Mesenchymal stem cell (in vitro differentiated cells and primary cell): ENCODE results near the gene SYNGR3. TPM values are rescaled to one million over a fixed set of nuclear protein-coding genes. Genes with fewer than 3 reads are reported as not detected.

Experiments used
- DNase-seq: peaks from one replicate; pipeline ENCODE4 v3.0.0-alpha.2; 2013
- H2AFZ ChIP-seq: one replicate; pipeline ENCODE4 v1.6.1; 2013; ENCODE audit warnings: low read depth, mild to moderate bottlenecking, control low read depth, inconsistent platforms, low read length, moderate library complexity
- H2AK5ac ChIP-seq: 2 replicates; pipeline ENCODE4 v1.6.1; 2013; ENCODE audit warnings: low read length, moderate library complexity, mild to moderate bottlenecking, inconsistent platforms; ENCODE audit not compliant: severe bottlenecking
- H2BK120ac ChIP-seq: one replicate; pipeline ENCODE4 v1.6.1; 2013; ENCODE audit warnings: low read depth, mild to moderate bottlenecking, inconsistent platforms, low read length, moderate library complexity
- H2BK12ac ChIP-seq, 2 experiments: one replicate each; pipeline ENCODE4 v1.6.1; 2013; ENCODE audit warnings: inconsistent platforms in 2 of 2, low read length in 2 of 2, mild to moderate bottlenecking in 2 of 2, moderate library complexity in 2 of 2, control low read depth in 1 of 2
- H2BK15ac ChIP-seq: one replicate; pipeline ENCODE4 v1.6.1; 2013; ENCODE audit warnings: mild to moderate bottlenecking, low read depth, inconsistent platforms; ENCODE audit not compliant: poor library complexity, severe bottlenecking
- H2BK5ac ChIP-seq: 2 replicates; pipeline ENCODE4 v1.6.1; 2013; ENCODE audit warnings: low read depth, mild to moderate bottlenecking, low read length, control low read depth, inconsistent platforms; ENCODE audit not compliant: poor library complexity, severe bottlenecking
- H3K14ac ChIP-seq, 2 experiments: one replicate each; pipeline ENCODE4 v1.6.1; 2013; ENCODE audit warnings: inconsistent platforms in 2 of 2, low read length in 2 of 2, control low read depth in 1 of 2, mild to moderate bottlenecking in 1 of 2, moderate library complexity in 1 of 2
- H3K18ac ChIP-seq, 2 experiments: one replicate each; pipeline ENCODE4 v1.6.1; 2013; ENCODE audit warnings: inconsistent platforms in 2 of 2, low read length in 2 of 2, control low read depth in 1 of 2, low read depth in 1 of 2, mild to moderate bottlenecking in 1 of 2
- H3K23ac ChIP-seq, 2 experiments: one replicate each; pipeline ENCODE4 v1.6.1; 2013; ENCODE audit warnings: inconsistent platforms in 2 of 2, low read length in 2 of 2, mild to moderate bottlenecking in 2 of 2, moderate library complexity in 2 of 2, control low read depth in 1 of 2
- H3K27ac ChIP-seq: 2 replicates; pipeline ENCODE4 v1.5.1; 2013; ENCODE audit warnings: mild to moderate bottlenecking, moderate library complexity, low read length, control low read depth, inconsistent platforms; ENCODE audit not compliant: poor library complexity, severe bottlenecking
- H3K27me3 ChIP-seq, 2 experiments: 2 replicates each; pipeline versions ENCODE4 v1.6.1 to v1.7.0; 2013; ENCODE audit warnings: low read length in 2 of 2, mild to moderate bottlenecking in 2 of 2, moderate library complexity in 2 of 2, control low read depth in 1 of 2, inconsistent platforms in 1 of 2; ENCODE audit not compliant: control insufficient read depth in 1 of 2, insufficient read depth in 1 of 2
- H3K36me3 ChIP-seq, 2 experiments: 2 replicates each; pipeline versions ENCODE4 v1.6.1 to v1.7.0; 2013; ENCODE audit warnings: low read length in 2 of 2, control low read depth in 1 of 2, inconsistent platforms in 1 of 2, low read depth in 1 of 2, mild to moderate bottlenecking in 1 of 2; ENCODE audit not compliant: insufficient read depth in 2 of 2, control insufficient read depth in 1 of 2
- H3K4ac ChIP-seq, 2 experiments: one replicate each; pipeline ENCODE4 v1.6.1; 2013; ENCODE audit warnings: inconsistent platforms in 2 of 2, low read length in 2 of 2, mild to moderate bottlenecking in 2 of 2, moderate library complexity in 2 of 2, control low read depth in 1 of 2, low read depth in 1 of 2
- H3K4me1 ChIP-seq: 2 replicates; pipeline ENCODE4 v1.6.1; 2013; ENCODE audit warnings: low read depth, low read length, control low read depth; ENCODE audit not compliant: control insufficient read depth, insufficient read depth
- H3K4me2 ChIP-seq: 2 replicates; pipeline ENCODE4 v1.6.1; 2013; ENCODE audit warnings: low read length, mild to moderate bottlenecking, inconsistent platforms; ENCODE audit not compliant: poor library complexity, severe bottlenecking
- H3K4me3 ChIP-seq, 2 experiments: 2 replicates each; pipeline versions ENCODE4 v1.5.1 to v1.7.0; 2013; ENCODE audit warnings: low read length in 2 of 2, mild to moderate bottlenecking in 2 of 2, control low read depth in 1 of 2, low read depth in 1 of 2; ENCODE audit not compliant: insufficient read depth in 1 of 2
- H3K79me1 ChIP-seq: replicated peaks from 2 replicates; pipeline ENCODE4 v1.6.1; 2013; ENCODE audit warnings: mild to moderate bottlenecking, control low read depth, low read length, inconsistent platforms; ENCODE audit not compliant: poor library complexity, severe bottlenecking
- H3K9ac ChIP-seq: 2 replicates; pipeline ENCODE4 v1.7.0; 2013; ENCODE audit warnings: mild to moderate bottlenecking, low read length, moderate library complexity
- H3K9me3 ChIP-seq: 2 replicates; pipeline ENCODE4 v1.7.0; 2013; ENCODE audit warnings: mild to moderate bottlenecking, low read length; ENCODE audit not compliant: control insufficient read depth
- H4K8ac ChIP-seq: one replicate; pipeline ENCODE4 v1.6.1; 2013; ENCODE audit warnings: inconsistent platforms, mild to moderate bottlenecking, low read length, moderate library complexity
- H4K91ac ChIP-seq: one replicate; pipeline ENCODE4 v1.6.1; 2013; ENCODE audit warnings: mild to moderate bottlenecking, low read length, inconsistent platforms
- WGBS: methylation state at CpG from one replicate; pipeline ENCODE4 v1.1.7; 2013; ENCODE audit warnings: mixed read lengths; 5-methylcytosine and 5-hydroxymethylcytosine counted together
- polyA plus RNA-seq, 2 experiments: library from polyadenylated mRNA; stranded (reverse); fragments of 200-250 nt; gene quantifications; one replicate each; pipeline ENCODE4 v1.2.3, GENCODE V29; 2013

SYNGR3 gene
- 0.48 TPM for polyA plus RNA-seq (2013, experiment 1 of 2)
- 0.55 TPM for polyA plus RNA-seq (2013, experiment 2 of 2)

- H3K27ac ChIP-seq = no peak within 1 kb of the TSS
- no peak within 1 kb of the TSS for H3K14ac ChIP-seq
- no peak within 1 kb of the TSS for H3K18ac ChIP-seq
- H3K9me3 ChIP-seq = no peaks in the 10 kb centered on the region
- no peak within 1 kb of the TSS for H2AFZ ChIP-seq
- peaks cover 27 to 34% of the 10 kb centered on the region in 2 experiments for H3K27me3 ChIP-seq
- H4K91ac ChIP-seq = peak within 1 kb of the TSS; percentile 22
- DNase-seq = no peak
- peaks cover 49% of the 10 kb centered on the region for H3K4me1 ChIP-seq
- H3K4me2 ChIP-seq = peak within 1 kb of the TSS; percentile 63
- H3K79me1 ChIP-seq = peaks cover 20% of the 10 kb centered on the region
- H2BK5ac ChIP-seq = no peak within 1 kb of the TSS
- 23% methylated on average over 33 of the region's 67 CpGs for WGBS
- H2BK120ac ChIP-seq = no peak within 1 kb of the TSS
- no peak within 1 kb of the TSS for H2AK5ac ChIP-seq
- H3K36me3 ChIP-seq = peaks cover 18 to 32% of the 10 kb centered on the region in 2 experiments
- peak within 1 kb of the TSS in 1 of 2 experiments; percentile 31 for H3K4me3 ChIP-seq
- peak within 1 kb of the TSS in 1 of 2 experiments; percentile 56 for H3K23ac ChIP-seq
- H3K9ac ChIP-seq = no peak within 1 kb of the TSS
- H4K8ac ChIP-seq = no peak within 1 kb of the TSS
- H2BK12ac ChIP-seq = peak within 1 kb of the TSS in 1 of 2 experiments; percentile 45
- no peak within 1 kb of the TSS for H3K4ac ChIP-seq
- H2BK15ac ChIP-seq = no peak within 1 kb of the TSS
These were observed at the start of gene SYNGR3 for GRCh38 chr16:1989209-1990100. Gene SYNGR3, plus strand, starts transcription at chr16:1989970. Its CDS starts 133 bp downstream, at chr16:1990103.

- Histone ChIP-seq H3K27ac (no peak overlapping the region), H3K9me3 (no peaks in the 10 kb centered on the region), H2BK5ac (no peak overlapping the region), H3K27me3 (no peaks in the 10 kb centered on the region), H2BK12ac (no peak overlapping the region), H3K79me1 (peaks cover 10% of the 10 kb centered on the region), H3K14ac (no peak overlapping the region), H4K8ac (no peak overlapping the region), H2AK5ac (no peak overlapping the region), H3K18ac (no peak overlapping the region), H3K4me2 (no peak overlapping the region), H3K4me3 (no peak overlapping the region), H3K9ac (no peak overlapping the region), H2BK15ac (no peak overlapping the region), H4K91ac (no peak overlapping the region), H2AFZ (no peak overlapping the region), H3K23ac (no peak overlapping the region), H3K36me3 (peaks cover 33 to 44% of the 10 kb centered on the region in 2 experiments), H3K4ac (no peak overlapping the region), H3K4me1 (peaks cover 16% of the 10 kb centered on the region), H2BK120ac (no peak overlapping the region)
- WGBS = 88% methylated on average over 23 of the region's 23 CpGs
- DNase-seq = no peak
These were observed 49.3 kb upstream of the SYNGR3 start for GRCh38 chr16:1940273-1941161.

GRCh38 chr16:1941162-1942046 lies 48.4 kb upstream of the SYNGR3 start:
- peak overlapping the region; percentile 86 for H3K9ac ChIP-seq
- H3K9me3 ChIP-seq = no peaks in the 10 kb centered on the region
- DNase-seq = no peak
- H3K4me2 ChIP-seq = peak overlapping the region; percentile 93
- H2AK5ac ChIP-seq = peak overlapping the region; percentile 29
- peak overlapping the region in 1 of 2 experiments; percentile 92 for H3K4me3 ChIP-seq
- no peak overlapping the region for H2BK15ac ChIP-seq
- peaks cover 33 to 42% of the 10 kb centered on the region in 2 experiments for H3K36me3 ChIP-seq
- no peak overlapping the region for H3K23ac ChIP-seq
- no peak overlapping the region for H2BK5ac ChIP-seq
- H3K18ac ChIP-seq = no peak overlapping the region
- H3K14ac ChIP-seq = no peak overlapping the region
- H3K27ac ChIP-seq = peak overlapping the region; percentile 5
- H2BK120ac ChIP-seq = no peak overlapping the region
- no peak overlapping the region for H2BK12ac ChIP-seq
- no peak overlapping the region for H4K8ac ChIP-seq
- no peak overlapping the region for H3K4ac ChIP-seq
- peaks cover 14% of the 10 kb centered on the region for H3K4me1 ChIP-seq
- 92% methylated on average over 28 of the region's 30 CpGs for WGBS
- H3K79me1 ChIP-seq = peaks cover 10% of the 10 kb centered on the region
- H4K91ac ChIP-seq = no peak overlapping the region
- H3K27me3 ChIP-seq = no peaks in the 10 kb centered on the region
- H2AFZ ChIP-seq = no peak overlapping the region
